NCI-H1105 (cell line): ENCODE measurements around the gene SLC13A1.
"Not testable (repeated sequence)": the region's sequence is repeated elsewhere in the genome, so short reads cannot be mapped to it uniquely, and the experiment has no call there.

Source experiments
- DNase-seq: peaks from one replicate; lab custom pipeline; 2025; lab: John Stamatoyannopoulos, UW

SLC13A1 gene

GRCh38 chr7:123199883-123200282, at the start of gene SLC13A1:
Gene SLC13A1, minus strand, starts transcription at chr7:123199969. Its CDS starts 23 bp downstream, at chr7:123199946.
- no peak for DNase-seq

- no peak for DNase-seq
These were observed 45.0 kb upstream of the SLC13A1 start for GRCh38 chr7:123244768-123245167.

- DNase-seq, result no peak
These were observed 42.8 kb upstream of the SLC13A1 start for GRCh38 chr7:123242467-123243092.

- no peak for DNase-seq
These were observed 42.0 kb upstream of the SLC13A1 start for GRCh38 chr7:123241809-123242208.

- DNase-seq, result no peak
These were observed 31.5 kb upstream of the SLC13A1 start for GRCh38 chr7:123231021-123232000.

- no peak for DNase-seq
These were observed 30.8 kb upstream of the SLC13A1 start for GRCh38 chr7:123230603-123231002.

- DNase-seq, result no peak
These were observed 30.4 kb upstream of the SLC13A1 start for GRCh38 chr7:123230147-123230546.

GRCh38 chr7:123229426-123229825, 29.7 kb upstream of the SLC13A1 start:
- no peak for DNase-seq

- not testable (repeated sequence) for DNase-seq
These were observed 27.9 kb upstream of the SLC13A1 start for GRCh38 chr7:123227666-123228065.

- no peak for DNase-seq
These were observed 20.6 kb upstream of the SLC13A1 start for GRCh38 chr7:123220396-123220795.

- DNase-seq, result no peak
These were observed 19.1 kb upstream of the SLC13A1 start for GRCh38 chr7:123218866-123219265.

- no peak for DNase-seq
These were observed 17.1 kb upstream of the SLC13A1 start for GRCh38 chr7:123216825-123217224.

GRCh38 chr7:123215350-123215749, 15.6 kb upstream of the SLC13A1 start:
- DNase-seq, result no peak

- DNase-seq, result no peak
These were observed 11.8 kb upstream of the SLC13A1 start for GRCh38 chr7:123211545-123211944.

GRCh38 chr7:123210986-123211385, 11.2 kb upstream of the SLC13A1 start:
- no peak for DNase-seq

- no peak for DNase-seq
These were observed 10.0 kb upstream of the SLC13A1 start for GRCh38 chr7:123209786-123210185.

GRCh38 chr7:123208793-123209192, 9.0 kb upstream of the SLC13A1 start:
- no peak for DNase-seq

- DNase-seq, result no peak
These were observed 4.6 kb upstream of the SLC13A1 start for GRCh38 chr7:123204206-123204835.

GRCh38 chr7:123201901-123202300, 2.1 kb upstream of the SLC13A1 start:
- DNase-seq, result no peak

- DNase-seq, result no peak
These were observed 809 bp downstream of the SLC13A1 start for GRCh38 chr7:123198668-123199652.

GRCh38 chr7:123198111-123198510, 1.7 kb downstream of the SLC13A1 start:
- no peak for DNase-seq
